Esophagus squamous epithelium (tissue), 5 donors: ENCODE measurements around the gene QRICH1. TPM values are rescaled to one million over a fixed set of nuclear protein-coding genes. Genes with fewer than 3 reads are reported as not detected.
"Not testable (repeated sequence)": the region's sequence is repeated elsewhere in the genome, so short reads cannot be mapped to it uniquely, and the experiment has no call there.

Source experiments
- DNase-seq: peaks from one replicate; lab custom pipeline; 2025; lab: John Stamatoyannopoulos, UW
- H3K27ac ChIP-seq, 4 donors: fragments of 200-600 bp; sonication (generic); one replicate each; pipeline ENCODE4 v1.5.1; 2016 to 2019; ENCODE audit warnings: mild to moderate bottlenecking in 1 of 4
- H3K27me3 ChIP-seq, 4 donors: fragments of 200-600 bp; sonication (generic); 1 replicate in 3 of 4; 2 replicates in 1 of 4; pipeline versions ENCODE4 v1.5.1 to v1.6.0; 2017 to 2021; ENCODE audit warnings: antibody characterized with exemption in 1 of 4
- H3K36me3 ChIP-seq, 3 donors: fragments of 200-600 bp; sonication (generic); one replicate each; pipeline ENCODE4 v1.5.1; 2016 to 2019
- H3K4me1 ChIP-seq, 3 donors: fragments of 200-600 bp; sonication (generic); one replicate each; pipeline ENCODE4 v1.5.1; 2017 to 2019
- H3K4me3 ChIP-seq, 4 donors: fragments of 200-600 bp; sonication (generic); 1 replicate in 3 of 4; 2 replicates in 1 of 4; pipeline ENCODE4 v1.5.1; 2016 to 2019; ENCODE audit warnings: mild to moderate bottlenecking in 2 of 4, moderate library complexity in 1 of 4
- H3K9me3 ChIP-seq, 3 donors: fragments of 200-600 bp; sonication (generic); one replicate each; pipeline ENCODE4 v1.5.1; 2016 to 2019
- CTCF ChIP-seq, 6 experiments: fragments of 450-650 bp in 4 of 6; fragments of 200-600 bp in 2 of 6; sonication (generic) in 2 of 6; IDR thresholded peaks; one replicate each; pipeline ENCODE4 v1.5.1; 2016 to 2019; ENCODE audit warnings: antibody characterized with exemption in 6 of 6, mild to moderate bottlenecking in 4 of 6, moderate library complexity in 4 of 6
- POLR2A ChIP-seq, 4 donors: fragments of 450-650 bp; IDR thresholded peaks; one replicate each; pipeline ENCODE4 v1.6.1; 2017; ENCODE audit warnings: antibody characterized with exemption in 4 of 4, mild to moderate bottlenecking in 4 of 4, moderate library complexity in 3 of 4
- WGBS, 2 donors: methylation state at CpG; one replicate each; pipeline ENCODE4 v1.1.5; 2018; 5-methylcytosine and 5-hydroxymethylcytosine counted together
- intact Hi-C: fragments of 100-400 bp; cut with DNase I; formaldehyde crosslinking; loops from one replicate; pipeline ENCODE4 v1.15.0; 2022
- total RNA-seq, 4 donors: library from RNA; depleted of rRNA; stranded (reverse); fragments of >200 nt; gene quantifications; one replicate each; pipeline ENCODE4 v1.1.0, GENCODE V29; 2016
- donor health status: DM: yes; HTN: yes; CAD: no.

QRICH1 gene
- total RNA-seq, 4 donors from 2014 or later = 36.8 to 85.6 (median 49.1) TPM

DNA sequence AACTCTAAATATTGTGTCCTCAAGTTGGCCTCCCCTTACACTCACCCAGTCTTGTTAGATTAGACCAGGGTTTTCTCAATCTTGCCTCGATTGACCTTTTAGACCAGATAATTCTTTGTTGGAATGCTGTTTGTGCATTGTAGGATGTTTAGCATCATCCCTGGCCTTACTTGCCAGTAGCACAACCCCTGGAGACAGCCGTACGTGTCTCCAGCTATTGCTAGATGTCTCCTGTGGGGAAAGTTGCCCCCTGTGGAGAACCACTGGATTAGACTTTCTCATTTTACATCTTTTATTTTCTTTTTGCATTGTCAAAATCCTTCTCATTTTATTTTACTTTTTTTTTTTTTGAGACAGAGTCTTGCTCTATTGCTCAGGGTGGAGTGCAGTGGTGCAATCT is 84.5 kb downstream of the QRICH1 start:
- Histone ChIP-seq H3K27ac (no peak overlapping the region), H3K27me3 (no peaks in the 10 kb centered on the region), H3K9me3 (no peaks in the 10 kb centered on the region), H3K4me3 (no peak overlapping the region), H3K4me1 (peaks cover 7 to 60% (median 23%) of the 10 kb centered on the region in 3 donors), H3K36me3 (peaks cover 0 to 40% (median 7%) of the 10 kb centered on the region in 3 donors)
- DNase-seq = no peak
- no peak for TF ChIP-seq CTCF (IDR thresholded peaks at IDR 0.05)
- TF ChIP-seq POLR2A (IDR thresholded peaks at IDR 0.05) = no peak
- whole genome bisulfite sequencing, 2 donors = 77 to 87% methylated on average over 3 of the region's 3 CpGs
- intact Hi-C loops = no loop called here

DNA sequence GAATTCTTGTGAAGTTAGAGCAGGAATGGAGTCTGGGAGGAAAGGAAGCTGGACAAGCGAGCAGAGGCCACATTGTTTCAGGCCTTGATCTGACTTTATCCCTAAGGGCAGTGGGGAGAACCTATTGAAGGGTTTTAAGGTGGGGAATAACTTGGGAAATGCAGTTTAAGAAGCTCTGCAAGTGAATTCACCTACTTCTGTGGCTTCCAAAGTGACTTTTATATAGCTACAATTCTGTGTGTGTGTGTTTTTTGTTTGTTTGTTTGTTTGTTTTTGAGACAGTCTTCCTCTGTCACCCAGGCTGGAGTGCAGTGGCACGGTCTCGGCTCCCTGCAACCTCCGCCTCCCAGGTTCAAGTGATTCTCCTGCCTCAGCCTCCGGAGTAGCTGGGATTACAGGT is 85.2 kb downstream of the QRICH1 start:
- peak overlapping the region; percentile 84 to 98 (median 94) for H3K27ac ChIP-seq
- H3K4me1 ChIP-seq = peaks cover 7 to 57% (median 23%) of the 10 kb centered on the region in 3 donors
- H3K36me3 ChIP-seq = peaks cover 0 to 32% (median 0%) of the 10 kb centered on the region in 3 donors
- H3K9me3 ChIP-seq, DNase-seq, H3K27me3 ChIP-seq, intact Hi-C loops: not testable (repeated sequence)
- H3K4me3 ChIP-seq = peak overlapping the region in 3 of 4 donors; percentile 58 to 90 (median 73)
- 85 to 88% methylated on average over 4 to 5 of the region's 5 CpGs for WGBS, 2 donors

- Histone ChIP-seq H3K4me1 (peaks cover 7 to 50% (median 20%) of the 10 kb centered on the region in 3 donors), H3K4me3 (peak overlapping the region; percentile 46 to 90 (median 66)), H3K36me3 (peaks cover 0 to 25% (median 0%) of the 10 kb centered on the region in 3 donors), H3K27ac (peak overlapping the region; percentile 84 to 98 (median 94)), H3K27me3 (no peaks in the 10 kb centered on the region), H3K9me3 (no peaks in the 10 kb centered on the region)
- 19 to 37% methylated on average over 11 to 18 of the region's 41 CpGs for WGBS, 2 donors
- TF ChIP-seq CTCF (IDR thresholded peaks at IDR 0.05) (no peak), POLR2A (IDR thresholded peaks at IDR 0.05) (peak in 1 of 4 donors; percentile 16)
- peak; percentile 55 for DNase-seq
- intact Hi-C loops = no loop called here
These were observed 85.9 kb downstream of the QRICH1 start for GRCh38 chr3:49007771-49008528.

DNA sequence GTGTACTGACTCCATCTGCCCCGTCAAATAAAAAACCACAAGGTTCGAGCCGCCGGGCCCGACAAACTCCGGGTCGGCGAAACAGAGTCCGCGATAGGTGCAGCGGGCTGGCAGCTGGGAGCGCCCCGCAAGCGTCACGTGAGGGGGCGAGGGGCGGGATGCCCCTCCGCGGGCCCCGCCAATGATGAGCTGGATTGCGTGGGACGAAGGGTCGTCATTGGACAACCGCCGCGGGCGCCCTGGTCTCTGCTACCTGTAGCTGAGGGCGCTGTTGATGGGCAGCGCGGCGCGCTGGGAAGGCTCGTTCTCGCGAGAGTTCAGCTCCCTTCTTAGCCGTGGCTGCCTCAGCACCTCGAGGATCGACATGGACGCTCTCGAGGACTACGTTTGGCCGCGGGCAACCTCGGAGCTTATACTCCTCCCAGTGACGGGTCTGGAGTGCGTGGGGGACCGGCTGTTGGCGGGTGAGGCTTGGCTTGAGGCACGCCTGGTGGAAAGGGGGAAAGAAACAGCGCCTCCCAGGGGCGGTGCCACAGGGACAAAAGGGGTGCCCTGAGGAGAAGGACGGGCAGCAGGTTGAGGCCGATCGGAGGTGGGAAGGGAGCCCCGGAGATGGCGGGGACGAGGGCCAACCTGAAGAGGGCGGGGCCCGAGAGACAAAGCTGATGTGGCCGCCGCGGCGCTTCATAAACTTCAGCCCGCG is 86.7 kb downstream of the QRICH1 start, which contains the start of gene WDR6:
TSS of gene WDR6 (plus strand) at position 324 of the 703 bp plus-strand sequence. CDS start at position 365, 41 bp downstream.
- Histone ChIP-seq H3K4me3 (peak within 1 kb of the TSS; percentile 46 to 90 (median 66)), H3K27me3 (no peaks in the 10 kb centered on the region), H3K27ac (peak within 1 kb of the TSS; percentile 84 to 98 (median 94)), H3K36me3 (peaks cover 0 to 23% (median 0%) of the 10 kb centered on the region in 3 donors), H3K9me3 (no peaks in the 10 kb centered on the region), H3K4me1 (peaks cover 7 to 42% (median 17%) of the 10 kb centered on the region in 3 donors)
- intact Hi-C loops = no loop called here
- DNase-seq = peak; percentile 77
- TF ChIP-seq POLR2A (IDR thresholded peaks at IDR 0.05) = peak in 2 of 4 donors; percentile 41 to 71
- TF ChIP-seq CTCF (IDR thresholded peaks at IDR 0.05) = peak in 5 of 6 experiments; percentile 45 to 56 (median 52)
- WGBS, 2 donors = 0% methylated on average over 13 to 37 of the region's 65 CpGs

- DNase-seq = no peak
- H3K4me3 ChIP-seq = peak overlapping the region; percentile 46 to 90 (median 66)
- intact Hi-C loops = no loop called here
- peaks cover 7 to 36% (median 13%) of the 10 kb centered on the region in 3 donors for H3K4me1 ChIP-seq
- 2 to 7% methylated on average over 4 to 11 of the region's 32 CpGs for WGBS, 2 donors
- peak overlapping the region; percentile 84 to 98 (median 94) for H3K27ac ChIP-seq
- H3K27me3 ChIP-seq = no peaks in the 10 kb centered on the region
- no peaks in the 10 kb centered on the region for H3K9me3 ChIP-seq
- TF ChIP-seq POLR2A (IDR thresholded peaks at IDR 0.05) = no peak
- TF ChIP-seq CTCF (IDR thresholded peaks at IDR 0.05) = no peak
- H3K36me3 ChIP-seq = peaks cover 0 to 16% (median 0%) of the 10 kb centered on the region in 3 donors
These were observed 87.3 kb downstream of the QRICH1 start for GRCh38 chr3:49006408-49007067.
